Breast epithelium (tissue), 4 donors: ENCODE data around the gene PSME3. TPM values are rescaled to one million over a fixed set of nuclear protein-coding genes. Genes with fewer than 3 reads are reported as not detected.

Experiments used
- DNase-seq, 2 donors: peaks; one replicate each; pipeline ENCODE4 v3.0.0-alpha.2; 2019; ENCODE audit warnings: low spot score in 2 of 2
- H3K27ac ChIP-seq, 2 donors: fragments of 200-600 bp; sonication (generic) in 1 of 2; one replicate each; pipeline ENCODE4 v1.5.1; 2016 to 2019; ENCODE audit warnings: mild to moderate bottlenecking in 1 of 2
- H3K27me3 ChIP-seq, 2 donors: fragments of 200-600 bp; sonication (generic) in 1 of 2; one replicate each; pipeline versions ENCODE4 v1.5.1 to v1.6.0; 2017 to 2019; ENCODE audit warnings: control low read depth in 1 of 2, mild to moderate bottlenecking in 1 of 2
- H3K36me3 ChIP-seq: fragments of 200-600 bp; one replicate; pipeline ENCODE4 v1.5.1; 2019
- H3K4me1 ChIP-seq, 2 donors: fragments of 200-600 bp; sonication (generic); one replicate each; pipeline ENCODE4 v1.5.1; 2016 to 2019; ENCODE audit warnings: control low read depth in 1 of 2
- H3K4me3 ChIP-seq, 3 donors: fragments of 200-600 bp; sonication (generic); 1 replicate in 2 of 3; 2 replicates in 1 of 3; pipeline ENCODE4 v1.5.1; 2016 to 2019; ENCODE audit warnings: mild to moderate bottlenecking in 3 of 3, moderate library complexity in 2 of 3
- H3K9me3 ChIP-seq, 2 donors: fragments of 200-600 bp; sonication (generic) in 1 of 2; one replicate each; pipeline ENCODE4 v1.5.1; 2016 to 2019; ENCODE audit warnings: control low read depth in 1 of 2
- POLR2A ChIP-seq: fragments of 450-650 bp; IDR thresholded peaks from one replicate; pipeline ENCODE4 v1.6.1; 2016; ENCODE audit warnings: antibody characterized with exemption, mild to moderate bottlenecking, moderate library complexity
- POLR2AphosphoS5 ChIP-seq, 3 donors: sonication (generic); formaldehyde crosslinking; IDR thresholded peaks; one replicate each; pipeline ENCODE4 v1.6.1; 2017; ENCODE audit warnings: antibody characterized with exemption in 3 of 3
- intact Hi-C: fragments of 100-400 bp; cut with DNase I; formaldehyde crosslinking; loops from one replicate; pipeline ENCODE4 v1.15.1; 2023; ENCODE audit warnings: low total_unique reads
- total RNA-seq, 3 donors: library from RNA; depleted of rRNA; stranded (reverse); fragments of >200 nt; gene quantifications; one replicate each; pipeline ENCODE4 v1.1.0, GENCODE V29; 2016
- TF ChIP-seq, protein P1 (sequence below), 3 donors: fragments of 450-650 bp; IDR thresholded peaks; one replicate each; pipeline ENCODE4 v1.5.1; 2016 to 2017; ENCODE audit warnings: antibody characterized with exemption in 3 of 3, mild to moderate bottlenecking in 3 of 3, moderate library complexity in 3 of 3

The PSME3 gene
- total RNA-seq, 3 donors from 2014 or later = 59.3 to 74.7 (median 73.9) TPM

DNA sequence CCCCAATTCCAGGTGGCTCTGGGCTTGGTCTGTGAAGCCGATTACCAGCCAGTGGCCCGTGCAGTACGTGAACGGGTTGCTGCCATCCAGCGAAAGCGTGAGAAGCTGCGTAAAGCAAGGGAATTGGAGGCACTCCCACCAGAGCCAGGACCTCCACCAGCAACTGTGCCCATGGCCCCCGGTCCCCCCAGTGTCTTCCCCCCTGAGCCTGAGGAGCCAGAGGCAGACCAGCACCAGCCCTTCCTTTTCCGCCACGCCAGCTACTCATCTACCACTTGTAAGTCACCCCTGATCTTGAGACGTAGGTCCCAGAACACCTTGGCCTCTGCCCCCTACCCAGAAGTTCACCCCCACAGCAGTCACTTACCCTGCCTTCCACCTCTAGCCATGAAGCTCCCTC, 45.9 kb upstream of the PSME3 start:
- Histone ChIP-seq H3K4me3 (no peak overlapping the region), H3K27me3 (peaks cover 0 to 31% of the 10 kb centered on the region in 2 donors), H3K9me3 (no peaks in the 10 kb centered on the region), H3K36me3 (no peaks in the 10 kb centered on the region), H3K4me1 (no peaks in the 10 kb centered on the region), H3K27ac (no peak overlapping the region)
- no peak for TF ChIP-seq POLR2A
- TF ChIP-seq, protein P1, sequence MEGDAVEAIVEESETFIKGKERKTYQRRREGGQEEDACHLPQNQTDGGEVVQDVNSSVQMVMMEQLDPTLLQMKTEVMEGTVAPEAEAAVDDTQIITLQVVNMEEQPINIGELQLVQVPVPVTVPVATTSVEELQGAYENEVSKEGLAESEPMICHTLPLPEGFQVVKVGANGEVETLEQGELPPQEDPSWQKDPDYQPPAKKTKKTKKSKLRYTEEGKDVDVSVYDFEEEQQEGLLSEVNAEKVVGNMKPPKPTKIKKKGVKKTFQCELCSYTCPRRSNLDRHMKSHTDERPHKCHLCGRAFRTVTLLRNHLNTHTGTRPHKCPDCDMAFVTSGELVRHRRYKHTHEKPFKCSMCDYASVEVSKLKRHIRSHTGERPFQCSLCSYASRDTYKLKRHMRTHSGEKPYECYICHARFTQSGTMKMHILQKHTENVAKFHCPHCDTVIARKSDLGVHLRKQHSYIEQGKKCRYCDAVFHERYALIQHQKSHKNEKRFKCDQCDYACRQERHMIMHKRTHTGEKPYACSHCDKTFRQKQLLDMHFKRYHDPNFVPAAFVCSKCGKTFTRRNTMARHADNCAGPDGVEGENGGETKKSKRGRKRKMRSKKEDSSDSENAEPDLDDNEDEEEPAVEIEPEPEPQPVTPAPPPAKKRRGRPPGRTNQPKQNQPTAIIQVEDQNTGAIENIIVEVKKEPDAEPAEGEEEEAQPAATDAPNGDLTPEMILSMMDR (IDR thresholded peaks at IDR 0.05) = no peak
- TF ChIP-seq POLR2AphosphoS5 (IDR thresholded peaks at IDR 0.05) = no peak
- no peak for DNase-seq
- intact Hi-C loops = no loop called here

DNA sequence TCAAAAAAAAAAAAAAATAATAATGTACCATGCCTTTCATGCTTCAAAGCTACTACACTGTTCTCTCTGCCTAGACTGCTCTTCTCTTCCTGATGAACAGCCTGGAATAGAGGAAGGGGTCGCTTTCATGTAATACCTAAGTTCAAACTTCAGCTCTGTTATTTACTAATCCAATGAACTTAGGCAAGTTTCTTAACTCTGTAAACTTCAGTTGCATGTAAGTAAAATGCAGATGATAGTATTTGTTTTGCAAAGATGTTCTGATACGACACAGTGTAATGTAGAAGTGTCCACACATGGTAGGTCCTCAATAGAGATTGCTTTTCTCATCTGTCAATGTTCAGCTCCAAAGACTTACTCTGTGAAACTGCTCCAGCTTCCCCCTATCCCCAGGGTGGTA, 41.2 kb upstream of the PSME3 start:
- TF ChIP-seq, protein P1 (IDR thresholded peaks at IDR 0.05) = no peak
- TF ChIP-seq POLR2AphosphoS5 (IDR thresholded peaks at IDR 0.05) (no peak), POLR2A (no peak)
- no peaks in the 10 kb centered on the region for H3K36me3 ChIP-seq
- H3K9me3 ChIP-seq = no peaks in the 10 kb centered on the region
- H3K4me3 ChIP-seq = no peak overlapping the region
- intact Hi-C loops = no loop called here
- no peak overlapping the region for H3K27ac ChIP-seq
- DNase-seq = no peak
- peaks cover 0 to 2% of the 10 kb centered on the region in 2 donors for H3K4me1 ChIP-seq
- H3K27me3 ChIP-seq = no peaks in the 10 kb centered on the region

GRCh38 chr17:42792545-42792944, 40.7 kb upstream of the PSME3 start:
- intact Hi-C loops = no loop called here
- Histone ChIP-seq H3K4me1 (peaks cover 3 to 8% of the 10 kb centered on the region in 2 donors), H3K27ac (no peak overlapping the region), H3K4me3 (no peak overlapping the region), H3K9me3 (no peaks in the 10 kb centered on the region), H3K27me3 (no peaks in the 10 kb centered on the region), H3K36me3 (no peaks in the 10 kb centered on the region)
- no peak for TF ChIP-seq POLR2A
- TF ChIP-seq POLR2AphosphoS5 (IDR thresholded peaks at IDR 0.05) = no peak
- TF ChIP-seq, protein P1 (IDR thresholded peaks at IDR 0.05) = no peak
- DNase-seq = no peak

- TF ChIP-seq POLR2A (no peak), POLR2AphosphoS5 (IDR thresholded peaks at IDR 0.05) (no peak)
- TF ChIP-seq, protein P1 (IDR thresholded peaks at IDR 0.05) = no peak
- no peak for DNase-seq
- H3K4me3 ChIP-seq = no peak overlapping the region
- peak overlapping the region in 1 of 2 donors; percentile 41 for H3K27ac ChIP-seq
- no peaks in the 10 kb centered on the region for H3K27me3 ChIP-seq
- intact Hi-C loops = no loop called here
- no peaks in the 10 kb centered on the region for H3K9me3 ChIP-seq
- peaks cover 4 to 12% of the 10 kb centered on the region in 2 donors for H3K4me1 ChIP-seq
- H3K36me3 ChIP-seq = no peaks in the 10 kb centered on the region
These were observed 38.1 kb upstream of the PSME3 start for GRCh38 chr17:42795061-42795460.

GRCh38 chr17:42795465-42795864, 37.7 kb upstream of the PSME3 start:
- Histone ChIP-seq H3K4me3 (no peak overlapping the region), H3K4me1 (peaks cover 4 to 12% of the 10 kb centered on the region in 2 donors), H3K27ac (peak overlapping the region in 1 of 2 donors; percentile 41), H3K36me3 (no peaks in the 10 kb centered on the region), H3K27me3 (no peaks in the 10 kb centered on the region), H3K9me3 (no peaks in the 10 kb centered on the region)
- TF ChIP-seq, protein P1 (IDR thresholded peaks at IDR 0.05) = no peak
- TF ChIP-seq POLR2A = no peak
- no peak for TF ChIP-seq POLR2AphosphoS5 (IDR thresholded peaks at IDR 0.05)
- DNase-seq = no peak
- intact Hi-C loops = no loop called here
